ENCODE data around the gene ANXA11.
"Not testable (repeated sequence)": the region's sequence is repeated elsewhere in the genome, so short reads cannot be mapped to it uniquely, and the experiment has no call there.

DNA sequence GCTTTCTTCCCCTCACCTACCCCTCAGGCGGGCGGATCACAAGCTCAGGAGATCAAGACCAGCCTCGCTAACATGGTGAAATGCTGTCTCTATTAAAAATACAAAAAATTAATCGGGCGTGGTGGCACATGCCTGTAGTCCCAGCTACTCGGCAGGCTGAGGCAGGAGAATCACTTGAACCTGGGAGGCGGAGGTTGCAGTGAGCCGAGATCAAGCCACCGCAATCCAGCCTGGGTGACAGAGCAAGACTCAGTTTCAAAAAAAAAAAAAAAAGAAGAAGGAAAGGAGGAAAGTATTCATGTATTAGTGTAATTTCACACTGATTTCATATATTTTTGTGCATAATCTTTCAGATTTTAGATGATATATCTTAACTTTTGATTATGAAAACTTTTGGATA, 71.7 kb downstream of the ANXA11 start:
- TF ChIP-seq, protein P1, sequence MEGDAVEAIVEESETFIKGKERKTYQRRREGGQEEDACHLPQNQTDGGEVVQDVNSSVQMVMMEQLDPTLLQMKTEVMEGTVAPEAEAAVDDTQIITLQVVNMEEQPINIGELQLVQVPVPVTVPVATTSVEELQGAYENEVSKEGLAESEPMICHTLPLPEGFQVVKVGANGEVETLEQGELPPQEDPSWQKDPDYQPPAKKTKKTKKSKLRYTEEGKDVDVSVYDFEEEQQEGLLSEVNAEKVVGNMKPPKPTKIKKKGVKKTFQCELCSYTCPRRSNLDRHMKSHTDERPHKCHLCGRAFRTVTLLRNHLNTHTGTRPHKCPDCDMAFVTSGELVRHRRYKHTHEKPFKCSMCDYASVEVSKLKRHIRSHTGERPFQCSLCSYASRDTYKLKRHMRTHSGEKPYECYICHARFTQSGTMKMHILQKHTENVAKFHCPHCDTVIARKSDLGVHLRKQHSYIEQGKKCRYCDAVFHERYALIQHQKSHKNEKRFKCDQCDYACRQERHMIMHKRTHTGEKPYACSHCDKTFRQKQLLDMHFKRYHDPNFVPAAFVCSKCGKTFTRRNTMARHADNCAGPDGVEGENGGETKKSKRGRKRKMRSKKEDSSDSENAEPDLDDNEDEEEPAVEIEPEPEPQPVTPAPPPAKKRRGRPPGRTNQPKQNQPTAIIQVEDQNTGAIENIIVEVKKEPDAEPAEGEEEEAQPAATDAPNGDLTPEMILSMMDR (IDR thresholded peaks at IDR 0.05): not testable (repeated sequence)
- TF ChIP-seq POLR2AphosphoS5, POLR2A (IDR thresholded peaks at IDR 0.05): not testable (repeated sequence)

Measured in prostate gland (tissue), 2 donors.